ENCODE data around the gene MSH3. TPM values are rescaled to one million over a fixed set of nuclear protein-coding genes. Genes with fewer than 3 reads are reported as not detected.

MSH3 gene
- polyA plus RNA-seq, 2 donors, result 2.7 to 3.6 TPM

DNA sequence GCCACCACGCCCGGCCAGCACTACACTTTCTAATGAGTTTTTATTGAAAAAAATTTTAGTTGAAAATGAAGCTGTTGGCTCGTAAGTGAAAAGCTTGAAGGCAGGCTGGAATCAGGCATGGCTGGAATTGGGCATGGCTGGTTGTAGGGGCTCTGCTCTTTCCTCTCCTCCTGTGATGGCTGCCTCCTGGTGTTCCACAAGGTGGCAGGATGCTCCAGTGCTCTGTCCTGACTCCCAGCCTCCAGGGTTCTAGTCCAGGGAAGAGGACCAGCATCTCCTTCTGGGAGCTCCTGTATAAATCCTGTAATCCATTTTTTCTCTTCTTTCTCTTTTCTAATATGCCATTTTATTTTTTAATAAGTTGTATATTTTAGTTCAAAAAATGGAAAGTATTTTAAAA is 57.5 kb downstream of the MSH3 start:
- H3K9me3 ChIP-seq (ENCODE audit: control insufficient read depth in 2 of 2, insufficient read depth in 1 of 2, low read depth in 1 of 2, low read length in 1 of 2), result no peaks in the 10 kb centered on the region
- H3K36me3 ChIP-seq (ENCODE audit: control insufficient read depth in 2 of 2, insufficient read depth in 2 of 2, low read length in 1 of 2), result peaks cover 0 to 4% of the 10 kb centered on the region in 2 donors
- H3K27ac ChIP-seq (ENCODE audit: low read depth in 2 of 2, low read length in 1 of 2), result no peak overlapping the region
- 94 to 96% methylated on average over 3 of the region's 3 CpGs for WGBS, 2 donors
- no peaks in the 10 kb centered on the region for H3K4me1 ChIP-seq (ENCODE audit: control insufficient read depth in 2 of 2, insufficient read depth in 2 of 2, low read length in 1 of 2)
- no peaks in the 10 kb centered on the region for H3K27me3 ChIP-seq (ENCODE audit: control insufficient read depth in 1 of 2, insufficient read depth in 2 of 2, low read length in 2 of 2)
- no peak overlapping the region for H3K4me3 ChIP-seq (ENCODE audit: low read depth in 1 of 2, low read length in 2 of 2)

DNA sequence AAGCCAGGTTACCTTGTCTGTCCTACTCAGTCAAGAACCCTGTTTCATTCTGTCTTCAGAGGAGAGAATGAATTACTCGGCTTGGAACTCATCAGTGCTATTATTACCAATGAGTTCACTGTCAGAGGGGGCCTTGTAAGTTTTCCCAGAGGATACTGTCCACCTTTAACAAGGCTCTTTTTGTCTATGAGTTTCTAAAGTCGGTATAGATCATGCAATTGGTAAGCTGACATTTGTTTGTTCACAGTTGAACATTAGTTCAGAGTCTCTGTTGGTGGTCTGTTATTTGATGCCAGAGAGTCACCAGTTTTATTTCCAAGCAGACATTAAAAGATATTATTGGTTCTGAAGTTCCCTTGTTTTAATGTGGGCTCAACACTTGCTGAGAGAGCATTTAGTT is 58.5 kb downstream of the MSH3 start:
- H3K36me3 ChIP-seq (ENCODE audit: control insufficient read depth in 2 of 2, insufficient read depth in 2 of 2, low read length in 1 of 2), result peaks cover 0 to 4% of the 10 kb centered on the region in 2 donors

DNA sequence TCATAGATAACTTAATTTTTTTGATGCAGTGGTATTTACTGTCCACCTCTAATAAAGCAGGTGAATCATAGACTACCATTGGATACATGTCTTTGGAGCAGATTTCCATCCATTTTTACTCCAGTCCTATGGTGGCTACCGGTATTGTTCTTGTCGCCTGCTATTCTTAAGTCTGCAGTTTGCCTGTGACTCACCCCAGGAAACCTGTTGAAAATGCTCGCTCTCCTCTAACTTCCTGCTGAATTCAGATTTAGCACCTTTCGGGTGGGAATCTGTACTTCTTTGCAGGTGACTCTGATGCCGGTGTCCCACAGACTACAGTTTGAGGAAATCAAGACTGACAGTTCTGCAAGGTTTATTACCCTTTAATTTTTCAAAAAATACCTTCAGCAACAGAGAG is 59.2 kb downstream of the MSH3 start:
- Histone ChIP-seq H3K27me3 (ENCODE audit: control insufficient read depth in 1 of 2, insufficient read depth in 2 of 2, low read length in 2 of 2) (no peaks in the 10 kb centered on the region), H3K36me3 (ENCODE audit: control insufficient read depth in 2 of 2, insufficient read depth in 2 of 2, low read length in 1 of 2) (peaks cover 0 to 4% of the 10 kb centered on the region in 2 donors), H3K4me1 (ENCODE audit: control insufficient read depth in 2 of 2, insufficient read depth in 2 of 2, low read length in 1 of 2) (no peaks in the 10 kb centered on the region), H3K4me3 (ENCODE audit: low read depth in 1 of 2, low read length in 2 of 2) (no peak overlapping the region), H3K27ac (ENCODE audit: low read depth in 2 of 2, low read length in 1 of 2) (no peak overlapping the region), H3K9me3 (ENCODE audit: control insufficient read depth in 2 of 2, insufficient read depth in 1 of 2, low read depth in 1 of 2, low read length in 1 of 2) (no peaks in the 10 kb centered on the region)
- 75 to 84% methylated on average over 5 of the region's 5 CpGs for WGBS, 2 donors

More for the DNA sequence above, 58.5 kb downstream of the MSH3 start:
- H3K27ac ChIP-seq (ENCODE audit: low read depth in 2 of 2, low read length in 1 of 2), result no peak overlapping the region
- H3K4me3 ChIP-seq (ENCODE audit: low read depth in 1 of 2, low read length in 2 of 2), result no peak overlapping the region
- H3K9me3 ChIP-seq (ENCODE audit: control insufficient read depth in 2 of 2, insufficient read depth in 1 of 2, low read depth in 1 of 2, low read length in 1 of 2), result no peaks in the 10 kb centered on the region
- H3K4me1 ChIP-seq (ENCODE audit: control insufficient read depth in 2 of 2, insufficient read depth in 2 of 2, low read length in 1 of 2), result no peaks in the 10 kb centered on the region
- 72 to 74% methylated on average over 2 of the region's 2 CpGs for WGBS, 2 donors
- no peaks in the 10 kb centered on the region for H3K27me3 ChIP-seq (ENCODE audit: control insufficient read depth in 1 of 2, insufficient read depth in 2 of 2, low read length in 2 of 2)

GRCh38 chr5:80714570-80715298 is 60.3 kb downstream of the MSH3 start:
- WGBS, 2 donors, result 73 to 92% methylated on average over 5 of the region's 5 CpGs
- peaks cover 0 to 4% of the 10 kb centered on the region in 2 donors for H3K36me3 ChIP-seq (ENCODE audit: control insufficient read depth in 2 of 2, insufficient read depth in 2 of 2, low read length in 1 of 2)
- no peak overlapping the region for H3K4me3 ChIP-seq (ENCODE audit: low read depth in 1 of 2, low read length in 2 of 2)

GRCh38 chr5:80715887-80716286 is 61.4 kb downstream of the MSH3 start:
- 92 to 94% methylated on average over 2 of the region's 2 CpGs for WGBS, 2 donors
- Histone ChIP-seq H3K36me3 (ENCODE audit: control insufficient read depth in 2 of 2, insufficient read depth in 2 of 2, low read length in 1 of 2) (peaks cover 0 to 4% of the 10 kb centered on the region in 2 donors), H3K4me3 (ENCODE audit: low read depth in 1 of 2, low read length in 2 of 2) (no peak overlapping the region), H3K4me1 (ENCODE audit: control insufficient read depth in 2 of 2, insufficient read depth in 2 of 2, low read length in 1 of 2) (no peaks in the 10 kb centered on the region), H3K9me3 (ENCODE audit: control insufficient read depth in 2 of 2, insufficient read depth in 1 of 2, low read depth in 1 of 2, low read length in 1 of 2) (peaks cover 2% of the 10 kb centered on the region in 2 donors), H3K27ac (ENCODE audit: low read depth in 2 of 2, low read length in 1 of 2) (no peak overlapping the region), H3K27me3 (ENCODE audit: control insufficient read depth in 1 of 2, insufficient read depth in 2 of 2, low read length in 2 of 2) (no peaks in the 10 kb centered on the region)

More at GRCh38 chr5:80714570-80715298, 60.3 kb downstream of the MSH3 start:
- no peak overlapping the region for H3K27ac ChIP-seq (ENCODE audit: low read depth in 2 of 2, low read length in 1 of 2)
- H3K9me3 ChIP-seq (ENCODE audit: control insufficient read depth in 2 of 2, insufficient read depth in 1 of 2, low read depth in 1 of 2, low read length in 1 of 2), result peaks cover 1% of the 10 kb centered on the region in 2 donors
- no peaks in the 10 kb centered on the region for H3K4me1 ChIP-seq (ENCODE audit: control insufficient read depth in 2 of 2, insufficient read depth in 2 of 2, low read length in 1 of 2)
- H3K27me3 ChIP-seq (ENCODE audit: control insufficient read depth in 1 of 2, insufficient read depth in 2 of 2, low read length in 2 of 2), result no peaks in the 10 kb centered on the region

GRCh38 chr5:80720181-80720580 is 65.7 kb downstream of the MSH3 start:
- 74 to 76% methylated on average over 2 of the region's 2 CpGs for WGBS, 2 donors
- Histone ChIP-seq H3K36me3 (ENCODE audit: control insufficient read depth in 2 of 2, insufficient read depth in 2 of 2, low read length in 1 of 2) (no peaks in the 10 kb centered on the region), H3K27ac (ENCODE audit: low read depth in 2 of 2, low read length in 1 of 2) (no peak overlapping the region), H3K4me1 (ENCODE audit: control insufficient read depth in 2 of 2, insufficient read depth in 2 of 2, low read length in 1 of 2) (no peaks in the 10 kb centered on the region), H3K4me3 (ENCODE audit: low read depth in 1 of 2, low read length in 2 of 2) (no peak overlapping the region), H3K9me3 (ENCODE audit: control insufficient read depth in 2 of 2, insufficient read depth in 1 of 2, low read depth in 1 of 2, low read length in 1 of 2) (peaks cover 2% of the 10 kb centered on the region in 2 donors), H3K27me3 (ENCODE audit: control insufficient read depth in 1 of 2, insufficient read depth in 2 of 2, low read length in 2 of 2) (no peaks in the 10 kb centered on the region)

DNA sequence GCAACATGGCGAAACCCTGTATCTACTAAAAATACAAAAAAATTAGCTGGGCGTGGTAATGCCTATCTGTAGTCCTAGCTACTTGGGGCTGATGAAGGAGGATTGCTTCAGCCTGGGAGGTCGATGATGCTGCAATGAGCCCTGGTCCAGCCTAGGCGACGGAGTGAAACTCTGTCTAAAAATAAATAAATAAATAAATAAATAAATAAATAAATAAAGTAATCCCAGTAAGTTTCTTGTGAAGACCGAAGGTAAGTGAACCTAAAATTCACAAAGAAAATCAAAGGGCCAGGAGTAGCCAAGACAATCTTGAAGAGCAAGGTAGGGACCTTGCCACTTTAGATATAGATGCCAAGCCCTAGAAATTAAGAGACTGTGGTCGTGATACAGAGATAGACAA is 68.5 kb downstream of the MSH3 start:
- Histone ChIP-seq H3K27ac (ENCODE audit: low read depth in 2 of 2, low read length in 1 of 2) (no peak overlapping the region), H3K9me3 (ENCODE audit: control insufficient read depth in 2 of 2, insufficient read depth in 1 of 2, low read depth in 1 of 2, low read length in 1 of 2) (peaks cover 2% of the 10 kb centered on the region in 2 donors), H3K27me3 (ENCODE audit: control insufficient read depth in 1 of 2, insufficient read depth in 2 of 2, low read length in 2 of 2) (no peaks in the 10 kb centered on the region), H3K4me1 (ENCODE audit: control insufficient read depth in 2 of 2, insufficient read depth in 2 of 2, low read length in 1 of 2) (no peaks in the 10 kb centered on the region), H3K4me3 (ENCODE audit: low read depth in 1 of 2, low read length in 2 of 2) (no peak overlapping the region), H3K36me3 (ENCODE audit: control insufficient read depth in 2 of 2, insufficient read depth in 2 of 2, low read length in 1 of 2) (peaks cover 0 to 4% of the 10 kb centered on the region in 2 donors)
- 96 to 97% methylated on average over 7 of the region's 7 CpGs for WGBS, 2 donors

DNA sequence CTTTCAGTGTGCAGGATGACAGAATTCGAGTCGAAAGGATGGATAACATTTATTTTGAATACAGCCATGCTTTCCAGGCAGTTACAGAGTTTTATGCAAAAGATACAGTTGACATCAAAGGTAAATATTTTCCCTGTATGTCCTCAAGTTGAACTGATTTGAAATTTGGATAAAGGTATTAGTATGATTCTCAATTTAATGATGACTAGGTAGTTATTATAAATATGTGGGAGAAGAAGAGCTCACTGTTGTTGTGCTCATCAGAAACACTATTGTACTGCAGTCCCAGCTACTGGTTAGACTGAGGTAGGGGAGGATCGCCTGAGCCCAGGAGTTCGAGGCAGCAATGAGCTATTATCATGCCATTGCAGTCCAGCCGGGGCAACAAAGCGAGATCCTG is 71.0 kb downstream of the MSH3 start:
- Histone ChIP-seq H3K9me3 (ENCODE audit: control insufficient read depth in 2 of 2, insufficient read depth in 1 of 2, low read depth in 1 of 2, low read length in 1 of 2) (no peaks in the 10 kb centered on the region), H3K27me3 (ENCODE audit: control insufficient read depth in 1 of 2, insufficient read depth in 2 of 2, low read length in 2 of 2) (no peaks in the 10 kb centered on the region), H3K4me3 (ENCODE audit: low read depth in 1 of 2, low read length in 2 of 2) (no peak overlapping the region), H3K36me3 (ENCODE audit: control insufficient read depth in 2 of 2, insufficient read depth in 2 of 2, low read length in 1 of 2) (peaks cover 0 to 4% of the 10 kb centered on the region in 2 donors), H3K27ac (ENCODE audit: low read depth in 2 of 2, low read length in 1 of 2) (no peak overlapping the region), H3K4me1 (ENCODE audit: control insufficient read depth in 2 of 2, insufficient read depth in 2 of 2, low read length in 1 of 2) (no peaks in the 10 kb centered on the region)
- WGBS, 2 donors, result 92 to 96% methylated on average over 6 of the region's 6 CpGs

GRCh38 chr5:80736730-80737129 is 82.3 kb downstream of the MSH3 start:
- Histone ChIP-seq H3K4me1 (ENCODE audit: control insufficient read depth in 2 of 2, insufficient read depth in 2 of 2, low read length in 1 of 2) (no peaks in the 10 kb centered on the region), H3K4me3 (ENCODE audit: low read depth in 1 of 2, low read length in 2 of 2) (no peak overlapping the region), H3K27ac (ENCODE audit: low read depth in 2 of 2, low read length in 1 of 2) (no peak overlapping the region), H3K27me3 (ENCODE audit: control insufficient read depth in 1 of 2, insufficient read depth in 2 of 2, low read length in 2 of 2) (no peaks in the 10 kb centered on the region), H3K36me3 (ENCODE audit: control insufficient read depth in 2 of 2, insufficient read depth in 2 of 2, low read length in 1 of 2) (no peaks in the 10 kb centered on the region), H3K9me3 (ENCODE audit: control insufficient read depth in 2 of 2, insufficient read depth in 1 of 2, low read depth in 1 of 2, low read length in 1 of 2) (no peaks in the 10 kb centered on the region)
- WGBS, 2 donors, result 56 to 70% methylated on average over 4 of the region's 4 CpGs

- WGBS, 2 donors, result 71 to 80% methylated on average over 3 of the region's 3 CpGs
Observed at GRCh38 chr5:80738466-80738865, 84.0 kb downstream of the MSH3 start.

More at GRCh38 chr5:80738466-80738865, 84.0 kb downstream of the MSH3 start:
- Histone ChIP-seq H3K4me1 (ENCODE audit: control insufficient read depth in 2 of 2, insufficient read depth in 2 of 2, low read length in 1 of 2) (no peaks in the 10 kb centered on the region), H3K27me3 (ENCODE audit: control insufficient read depth in 1 of 2, insufficient read depth in 2 of 2, low read length in 2 of 2) (no peaks in the 10 kb centered on the region), H3K36me3 (ENCODE audit: control insufficient read depth in 2 of 2, insufficient read depth in 2 of 2, low read length in 1 of 2) (peaks cover 3 to 5% of the 10 kb centered on the region in 2 donors), H3K9me3 (ENCODE audit: control insufficient read depth in 2 of 2, insufficient read depth in 1 of 2, low read depth in 1 of 2, low read length in 1 of 2) (peaks cover 0 to 2% of the 10 kb centered on the region in 2 donors), H3K4me3 (ENCODE audit: low read depth in 1 of 2, low read length in 2 of 2) (no peak overlapping the region), H3K27ac (ENCODE audit: low read depth in 2 of 2, low read length in 1 of 2) (no peak overlapping the region)

Data from esophagus (tissue), 2 donors.